GM19468 (cell line): ENCODE data around the gene FAM76B.

Experiments used
- ATAC-seq: cut with Tn5 transposase; IDR thresholded peaks from one replicate; pipeline ENCODE4 v1.9.1; 2021; ENCODE audit warnings: mild to moderate bottlenecking, moderate library complexity, moderate number of reproducible peaks; ENCODE audit not compliant: unreplicated experiment; ENCODE audit errors: extremely low read depth

FAM76B gene

GRCh38 chr11:95736355-95736754 lies 53.2 kb downstream of the FAM76B start:
- no peak for ATAC-seq

GRCh38 chr11:95734009-95734572 lies 55.5 kb downstream of the FAM76B start:
- ATAC-seq = no peak

- no peak for ATAC-seq
Observed at GRCh38 chr11:95732930-95733602, 56.5 kb downstream of the FAM76B start.

- no peak for ATAC-seq
Observed at GRCh38 chr11:95729462-95729861, 60.1 kb downstream of the FAM76B start.

GRCh38 chr11:95728790-95729189 lies 60.8 kb downstream of the FAM76B start:
- no peak for ATAC-seq

GRCh38 chr11:95728094-95728493 lies 61.5 kb downstream of the FAM76B start:
- ATAC-seq = no peak

GRCh38 chr11:95727620-95728019 lies 62.0 kb downstream of the FAM76B start:
- no peak for ATAC-seq

GRCh38 chr11:95727111-95727510 lies 62.5 kb downstream of the FAM76B start:
- no peak for ATAC-seq

- no peak for ATAC-seq
Observed at GRCh38 chr11:95725196-95725595, 64.4 kb downstream of the FAM76B start.

GRCh38 chr11:95723361-95723942 lies 66.1 kb downstream of the FAM76B start:
- ATAC-seq = no peak

- ATAC-seq = no peak
Observed at GRCh38 chr11:95720195-95720594, 69.4 kb downstream of the FAM76B start.
